ENCODE measurements around the gene SHPK. TPM values are rescaled to one million over a fixed set of nuclear protein-coding genes. Genes with fewer than 3 reads are reported as not detected.
"Not testable (repeated sequence)": the region's sequence is repeated elsewhere in the genome, so short reads cannot be mapped to it uniquely, and the experiment has no call there.

SHPK gene
- total RNA-seq, 1 donor from 2014 or later = 14.0 TPM

DNA sequence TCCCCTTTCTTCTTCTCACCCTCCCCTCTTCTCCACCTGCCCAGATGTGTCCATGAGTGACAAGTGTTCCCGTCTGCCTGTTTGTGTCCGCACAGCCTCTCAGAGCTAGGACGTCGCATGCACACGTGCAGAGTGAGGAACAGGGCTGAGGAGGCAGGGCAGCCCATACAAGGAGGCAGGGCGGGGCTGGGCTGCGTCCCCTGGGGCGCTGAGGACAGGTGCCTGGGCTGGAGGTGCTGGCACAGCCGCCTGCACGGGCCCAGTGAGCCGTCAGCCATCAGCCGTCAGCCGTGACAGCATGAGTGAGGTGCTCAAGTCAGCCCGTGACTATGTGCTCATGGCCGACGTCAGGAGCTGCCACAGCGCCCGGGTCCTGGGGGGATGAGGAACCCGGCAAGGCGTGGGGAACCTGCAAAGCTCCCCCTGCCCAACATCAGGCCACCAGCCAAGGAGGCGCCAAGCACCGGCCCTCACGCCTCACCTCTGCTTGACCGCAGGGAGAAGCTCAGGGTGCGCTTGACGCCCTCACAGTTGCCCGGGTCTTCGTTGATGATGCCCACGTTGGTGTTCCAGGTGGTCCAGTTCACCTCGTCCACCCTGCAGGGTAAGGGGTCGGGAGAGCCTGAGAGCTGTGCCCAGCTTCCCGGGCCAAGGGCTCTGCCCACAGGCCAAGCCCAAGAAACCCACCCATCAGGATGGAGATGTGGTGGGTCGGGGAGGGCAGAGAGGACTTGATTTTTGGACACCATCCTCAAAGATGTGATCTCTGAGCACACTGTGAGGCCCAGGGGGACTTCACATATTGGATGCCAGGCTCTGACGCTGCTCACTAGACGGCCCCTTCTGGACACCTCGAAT is 64.8 kb downstream of the SHPK start:
- Histone ChIP-seq H3K4me1 (no peaks in the 10 kb centered on the region), H3K27me3 (no peaks in the 10 kb centered on the region)

DNA sequence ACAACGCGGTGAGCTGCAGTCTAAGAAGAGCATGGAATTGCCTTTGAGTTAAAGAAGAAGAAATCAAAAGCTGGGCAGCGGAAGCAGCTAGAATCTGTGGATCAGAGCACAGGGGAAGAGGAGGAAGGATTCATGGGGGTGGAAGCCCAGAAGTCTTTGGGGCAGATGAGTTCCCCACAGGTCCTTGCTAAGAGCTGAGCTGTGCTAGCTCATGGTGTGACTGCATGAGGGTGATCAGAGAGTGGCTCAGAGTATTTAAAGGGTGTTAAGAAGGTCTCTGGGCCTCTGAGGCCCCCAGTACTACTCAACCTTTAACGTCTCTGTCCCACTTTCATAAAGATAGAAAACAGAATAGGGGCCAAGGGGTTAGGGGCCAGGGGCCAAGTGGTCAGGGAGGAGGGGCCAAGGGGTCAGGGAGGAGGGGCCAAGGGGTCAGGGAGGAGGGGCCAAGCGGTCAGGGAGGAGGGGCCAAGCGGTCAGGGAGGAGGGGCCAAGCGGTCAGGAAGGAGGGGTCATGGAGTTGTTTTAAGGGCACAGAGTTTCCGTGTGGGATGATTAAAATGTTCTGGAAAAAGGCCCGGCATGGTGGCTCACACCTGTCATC is 66.4 kb downstream of the SHPK start:
- TF ChIP-seq, protein P1, sequence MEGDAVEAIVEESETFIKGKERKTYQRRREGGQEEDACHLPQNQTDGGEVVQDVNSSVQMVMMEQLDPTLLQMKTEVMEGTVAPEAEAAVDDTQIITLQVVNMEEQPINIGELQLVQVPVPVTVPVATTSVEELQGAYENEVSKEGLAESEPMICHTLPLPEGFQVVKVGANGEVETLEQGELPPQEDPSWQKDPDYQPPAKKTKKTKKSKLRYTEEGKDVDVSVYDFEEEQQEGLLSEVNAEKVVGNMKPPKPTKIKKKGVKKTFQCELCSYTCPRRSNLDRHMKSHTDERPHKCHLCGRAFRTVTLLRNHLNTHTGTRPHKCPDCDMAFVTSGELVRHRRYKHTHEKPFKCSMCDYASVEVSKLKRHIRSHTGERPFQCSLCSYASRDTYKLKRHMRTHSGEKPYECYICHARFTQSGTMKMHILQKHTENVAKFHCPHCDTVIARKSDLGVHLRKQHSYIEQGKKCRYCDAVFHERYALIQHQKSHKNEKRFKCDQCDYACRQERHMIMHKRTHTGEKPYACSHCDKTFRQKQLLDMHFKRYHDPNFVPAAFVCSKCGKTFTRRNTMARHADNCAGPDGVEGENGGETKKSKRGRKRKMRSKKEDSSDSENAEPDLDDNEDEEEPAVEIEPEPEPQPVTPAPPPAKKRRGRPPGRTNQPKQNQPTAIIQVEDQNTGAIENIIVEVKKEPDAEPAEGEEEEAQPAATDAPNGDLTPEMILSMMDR (IDR thresholded peaks at IDR 0.05) = no peak
- TF ChIP-seq POLR2AphosphoS5 (IDR thresholded peaks at IDR 0.05; ENCODE audit: insufficient read depth in 1 of 2, low read depth in 1 of 2) = no peak
- no peak for TF ChIP-seq POLR2A (IDR thresholded peaks at IDR 0.05)
- no peak overlapping the region for H3K27ac ChIP-seq
- no peak for DNase-seq (ENCODE audit: extremely low spot score in 2 of 2)
- intact Hi-C loops (cut with DNase I) = no loop called here
- H3K36me3 ChIP-seq = peaks cover 0 to 25% of the 10 kb centered on the region in 2 donors
- H3K9me3 ChIP-seq = no peaks in the 10 kb centered on the region
- no peak overlapping the region for H3K4me3 ChIP-seq
- H3K27me3 ChIP-seq = no peaks in the 10 kb centered on the region
- no peaks in the 10 kb centered on the region for H3K4me1 ChIP-seq

More for the DNA sequence above, 64.8 kb downstream of the SHPK start:
- H3K9me3 ChIP-seq = no peaks in the 10 kb centered on the region
- H3K4me3 ChIP-seq = no peak overlapping the region
- H3K27ac ChIP-seq = no peak overlapping the region
- DNase-seq (ENCODE audit: extremely low spot score in 2 of 2) = no peak
- TF ChIP-seq POLR2AphosphoS5 (IDR thresholded peaks at IDR 0.05; ENCODE audit: insufficient read depth in 1 of 2, low read depth in 1 of 2) (no peak), POLR2A (IDR thresholded peaks at IDR 0.05) (no peak)
- TF ChIP-seq, protein P1 (IDR thresholded peaks at IDR 0.05) = no peak
- H3K36me3 ChIP-seq = peaks cover 0 to 19% of the 10 kb centered on the region in 2 donors
- intact Hi-C loops (cut with DNase I) = no loop called here

DNA sequence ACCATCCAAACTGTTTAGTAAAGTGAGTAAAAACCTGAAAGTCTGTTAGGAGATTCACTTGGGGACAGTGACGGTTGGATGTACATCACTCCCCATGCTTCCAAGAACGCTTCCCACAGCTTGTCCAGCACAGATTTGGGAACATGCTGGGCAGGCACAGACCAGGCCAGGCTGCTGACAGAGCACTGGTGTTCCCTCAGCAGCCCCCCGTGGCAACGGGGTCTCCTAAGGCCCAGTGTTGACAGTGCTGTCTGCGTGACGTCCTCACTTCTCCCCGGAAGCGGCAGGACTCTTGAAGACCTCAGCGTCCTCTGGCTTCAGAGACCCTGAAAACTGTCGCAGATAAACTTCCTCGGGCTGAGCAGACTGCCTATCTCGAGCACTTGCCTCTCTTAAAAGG is 69.5 kb downstream of the SHPK start:
- TF ChIP-seq POLR2AphosphoS5 (IDR thresholded peaks at IDR 0.05; ENCODE audit: insufficient read depth in 1 of 2, low read depth in 1 of 2) (no peak), POLR2A (IDR thresholded peaks at IDR 0.05) (no peak)
- TF ChIP-seq, protein P1 (IDR thresholded peaks at IDR 0.05) = no peak
- Histone ChIP-seq H3K4me3 (no peak overlapping the region), H3K9me3 (no peaks in the 10 kb centered on the region), H3K27me3 (no peaks in the 10 kb centered on the region), H3K27ac (no peak overlapping the region), H3K4me1 (peaks cover 7% of the 10 kb centered on the region), H3K36me3 (peaks cover 0 to 19% of the 10 kb centered on the region in 2 donors)
- DNase-seq (ENCODE audit: extremely low spot score in 2 of 2) = no peak
- intact Hi-C loops (cut with DNase I) = no loop called here

DNA sequence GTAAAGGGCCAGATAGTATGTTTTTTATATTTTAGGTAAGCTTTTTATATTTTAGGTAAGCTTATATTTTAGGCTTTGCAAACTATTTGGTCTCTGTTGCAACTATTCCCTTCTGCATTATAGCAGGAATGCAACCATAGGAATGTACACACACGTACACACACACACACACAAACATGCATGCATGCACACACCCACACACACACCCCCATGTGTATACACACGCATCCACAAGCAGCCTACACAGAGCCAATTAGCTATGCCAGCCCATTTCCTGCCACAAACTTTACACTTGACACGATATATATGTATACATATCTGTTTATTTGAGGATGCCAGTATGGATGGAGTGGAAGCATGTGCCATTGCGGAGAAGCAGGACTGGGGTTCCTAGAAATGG is 70.9 kb downstream of the SHPK start:
- H3K27ac ChIP-seq = no peak overlapping the region
- no peak overlapping the region for H3K4me3 ChIP-seq
- no peak for DNase-seq (ENCODE audit: extremely low spot score in 2 of 2)
- H3K36me3 ChIP-seq = peaks cover 0 to 11% of the 10 kb centered on the region in 2 donors
- no peaks in the 10 kb centered on the region for H3K9me3 ChIP-seq
- H3K27me3 ChIP-seq = no peaks in the 10 kb centered on the region
- TF ChIP-seq POLR2AphosphoS5 (IDR thresholded peaks at IDR 0.05; ENCODE audit: insufficient read depth in 1 of 2, low read depth in 1 of 2) (no peak), POLR2A (IDR thresholded peaks at IDR 0.05) (no peak)
- TF ChIP-seq, protein P1 (IDR thresholded peaks at IDR 0.05) = no peak
- intact Hi-C loops (cut with DNase I) = no loop called here
- peaks cover 7% of the 10 kb centered on the region for H3K4me1 ChIP-seq

DNA sequence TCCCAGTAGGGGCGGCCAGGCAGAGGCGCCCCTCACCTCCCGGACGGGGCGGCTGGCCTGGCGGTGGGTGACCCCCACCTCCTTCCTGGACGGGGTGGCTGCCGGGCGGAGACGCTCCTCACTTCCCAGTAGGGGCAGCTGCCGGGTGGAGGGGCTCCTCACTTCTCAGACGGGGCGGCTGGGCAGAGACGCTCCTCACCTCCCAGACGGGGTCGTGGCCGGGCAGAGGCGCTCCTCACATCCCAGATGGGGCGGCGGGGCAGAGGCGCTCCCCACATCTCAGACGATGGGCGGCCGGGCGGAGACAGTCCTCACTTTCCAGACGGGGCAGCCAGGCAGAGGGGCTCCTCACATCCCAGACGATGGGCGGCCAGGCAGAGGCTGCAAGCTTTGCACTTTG is 71.8 kb downstream of the SHPK start:
- H3K27ac ChIP-seq; DNase-seq (ENCODE audit: extremely low spot score in 2 of 2); H3K4me3 ChIP-seq; intact Hi-C loops (cut with DNase I); H3K4me1 ChIP-seq; H3K9me3 ChIP-seq; H3K36me3 ChIP-seq; H3K27me3 ChIP-seq: not testable (repeated sequence)
